Measurements from ENCODE around the gene BTN2A1.

Gene BTN2A1

GRCh38 chr6:26447257-26447656 lies 10.5 kb upstream of the BTN2A1 start:
- H3K27ac ChIP-seq (ENCODE audit: low read length): no peak overlapping the region
- no peaks in the 10 kb centered on the region for H3K36me3 ChIP-seq (replicated peaks; ENCODE audit: low read depth, low read length)

DNA sequence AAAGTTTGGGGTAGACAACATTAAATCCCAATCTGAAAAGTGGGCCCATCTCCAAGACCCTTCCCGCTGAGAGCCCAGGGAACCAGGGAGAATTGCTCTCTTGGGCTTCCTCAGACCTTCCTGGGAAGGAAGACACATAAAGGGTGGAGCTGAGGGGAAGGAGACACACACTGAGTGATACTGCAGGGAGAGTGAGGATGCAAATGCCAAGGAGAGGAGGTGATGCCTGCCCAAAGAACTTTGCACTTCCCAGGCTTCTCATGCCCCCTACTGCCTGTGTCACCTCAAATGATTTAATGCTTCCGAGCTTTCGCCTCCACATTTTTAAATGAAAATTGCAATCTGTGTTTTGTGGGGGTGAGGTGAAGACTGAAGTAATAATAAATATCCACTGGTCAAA lies 7.5 kb upstream of the BTN2A1 start:
- Histone ChIP-seq H3K9me3 (ENCODE audit: insufficient read depth, low read length) (no peaks in the 10 kb centered on the region), H3K4me1 (ENCODE audit: low read length) (peaks cover 10% of the 10 kb centered on the region; the same call in 1 of the 2 replicates), H3K4me3 (ENCODE audit: low read length) (no peak overlapping the region), H3K27ac (ENCODE audit: low read length) (no peak overlapping the region), H3K36me3 (replicated peaks; ENCODE audit: low read depth, low read length) (no peaks in the 10 kb centered on the region), H3K9ac (ENCODE audit: low read length) (no peak overlapping the region), H3K79me2 (ENCODE audit: low read length) (no peaks in the 10 kb centered on the region), H4K20me1 (ENCODE audit: insufficient read depth, low read length) (no peaks in the 10 kb centered on the region), H3K27me3 (ENCODE audit: low read depth, low read length) (no peaks in the 10 kb centered on the region), H2AFZ (ENCODE audit: low read depth, low read length) (no peak overlapping the region), H3K4me2 (ENCODE audit: low read length) (no peak overlapping the region)
- TF ChIP-seq EZH2phosphoT487 (IDR thresholded peaks at IDR 0.05; ENCODE audit: low read depth): no peak
- TF ChIP-seq, protein P1, sequence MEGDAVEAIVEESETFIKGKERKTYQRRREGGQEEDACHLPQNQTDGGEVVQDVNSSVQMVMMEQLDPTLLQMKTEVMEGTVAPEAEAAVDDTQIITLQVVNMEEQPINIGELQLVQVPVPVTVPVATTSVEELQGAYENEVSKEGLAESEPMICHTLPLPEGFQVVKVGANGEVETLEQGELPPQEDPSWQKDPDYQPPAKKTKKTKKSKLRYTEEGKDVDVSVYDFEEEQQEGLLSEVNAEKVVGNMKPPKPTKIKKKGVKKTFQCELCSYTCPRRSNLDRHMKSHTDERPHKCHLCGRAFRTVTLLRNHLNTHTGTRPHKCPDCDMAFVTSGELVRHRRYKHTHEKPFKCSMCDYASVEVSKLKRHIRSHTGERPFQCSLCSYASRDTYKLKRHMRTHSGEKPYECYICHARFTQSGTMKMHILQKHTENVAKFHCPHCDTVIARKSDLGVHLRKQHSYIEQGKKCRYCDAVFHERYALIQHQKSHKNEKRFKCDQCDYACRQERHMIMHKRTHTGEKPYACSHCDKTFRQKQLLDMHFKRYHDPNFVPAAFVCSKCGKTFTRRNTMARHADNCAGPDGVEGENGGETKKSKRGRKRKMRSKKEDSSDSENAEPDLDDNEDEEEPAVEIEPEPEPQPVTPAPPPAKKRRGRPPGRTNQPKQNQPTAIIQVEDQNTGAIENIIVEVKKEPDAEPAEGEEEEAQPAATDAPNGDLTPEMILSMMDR (IDR thresholded peaks at IDR 0.05; ENCODE audit: low read depth, low read length): no peak

More at GRCh38 chr6:26447257-26447656, 10.5 kb upstream of the BTN2A1 start:
- Histone ChIP-seq H3K79me2 (ENCODE audit: low read length) (no peaks in the 10 kb centered on the region), H4K20me1 (ENCODE audit: insufficient read depth, low read length) (no peaks in the 10 kb centered on the region), H3K27me3 (ENCODE audit: low read depth, low read length) (no peaks in the 10 kb centered on the region), H3K4me2 (ENCODE audit: low read length) (no peak overlapping the region), H3K4me3 (ENCODE audit: low read length) (no peak overlapping the region), H3K9me3 (ENCODE audit: insufficient read depth, low read length) (no peaks in the 10 kb centered on the region), H2AFZ (ENCODE audit: low read depth, low read length) (no peak overlapping the region), H3K4me1 (ENCODE audit: low read length) (peaks cover 8% of the 10 kb centered on the region; the same call in 1 of the 2 replicates), H3K9ac (ENCODE audit: low read length) (no peak overlapping the region)
- no peak for TF ChIP-seq EZH2phosphoT487 (IDR thresholded peaks at IDR 0.05; ENCODE audit: low read depth)
- TF ChIP-seq, protein P1 (IDR thresholded peaks at IDR 0.05; ENCODE audit: low read depth, low read length): no peak

- no peak for TF ChIP-seq EZH2phosphoT487 (IDR thresholded peaks at IDR 0.05; ENCODE audit: low read depth)
- TF ChIP-seq, protein P1 (IDR thresholded peaks at IDR 0.05; ENCODE audit: low read depth, low read length): no peak
- Histone ChIP-seq H4K20me1 (ENCODE audit: insufficient read depth, low read length) (no peaks in the 10 kb centered on the region), H3K4me2 (ENCODE audit: low read length) (no peak overlapping the region), H3K36me3 (replicated peaks; ENCODE audit: low read depth, low read length) (no peaks in the 10 kb centered on the region), H3K27ac (ENCODE audit: low read length) (no peak overlapping the region), H3K79me2 (ENCODE audit: low read length) (no peaks in the 10 kb centered on the region), H3K9ac (ENCODE audit: low read length) (no peak overlapping the region), H3K4me3 (ENCODE audit: low read length) (no peak overlapping the region), H3K9me3 (ENCODE audit: insufficient read depth, low read length) (no peaks in the 10 kb centered on the region), H3K4me1 (ENCODE audit: low read length) (peaks cover 7% of the 10 kb centered on the region), H2AFZ (ENCODE audit: low read depth, low read length) (no peak overlapping the region), H3K27me3 (ENCODE audit: low read depth, low read length) (no peaks in the 10 kb centered on the region)
Observed at GRCh38 chr6:26452631-26453235, 5.0 kb upstream of the BTN2A1 start.

DNA sequence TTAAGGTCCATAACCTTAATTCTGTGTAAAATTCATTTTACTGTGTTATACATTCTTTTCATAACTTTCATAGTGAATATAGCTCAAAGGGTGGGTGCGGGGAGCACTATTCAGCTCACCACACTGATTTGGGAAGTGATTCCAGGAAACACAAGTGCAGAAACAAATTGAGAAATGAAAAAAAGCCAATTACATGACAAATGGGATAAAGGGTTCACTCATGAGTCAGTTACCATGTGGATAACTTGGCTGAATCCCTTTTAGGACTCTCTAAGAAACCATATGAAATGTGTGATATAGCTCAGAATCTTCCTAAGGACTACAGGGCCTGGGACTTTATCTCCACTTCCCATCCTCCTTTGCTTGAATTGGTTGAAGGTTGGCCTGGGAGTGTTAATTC lies 3.1 kb upstream of the BTN2A1 start:
- Histone ChIP-seq H3K9me3 (ENCODE audit: insufficient read depth, low read length) (no peaks in the 10 kb centered on the region), H3K27me3 (ENCODE audit: low read depth, low read length) (no peaks in the 10 kb centered on the region), H3K4me2 (ENCODE audit: low read length) (no peak overlapping the region), H2AFZ (ENCODE audit: low read depth, low read length) (no peak overlapping the region), H3K79me2 (ENCODE audit: low read length) (peaks cover 12% of the 10 kb centered on the region), H4K20me1 (ENCODE audit: insufficient read depth, low read length) (no peaks in the 10 kb centered on the region), H3K4me3 (ENCODE audit: low read length) (no peak overlapping the region), H3K4me1 (ENCODE audit: low read length) (peaks cover 7% of the 10 kb centered on the region), H3K9ac (ENCODE audit: low read length) (no peak overlapping the region), H3K27ac (ENCODE audit: low read length) (no peak overlapping the region), H3K36me3 (replicated peaks; ENCODE audit: low read depth, low read length) (no peaks in the 10 kb centered on the region)
- TF ChIP-seq, protein P1 (IDR thresholded peaks at IDR 0.05; ENCODE audit: low read depth, low read length): no peak
- no peak for TF ChIP-seq EZH2phosphoT487 (IDR thresholded peaks at IDR 0.05; ENCODE audit: low read depth)
